ENCODE results near the gene SIRT2. TPM values are rescaled to one million over a fixed set of nuclear protein-coding genes. Genes with fewer than 3 reads are reported as not detected.

The SIRT2 gene
- total RNA-seq, 1 donor from 2014 or later = 99.8 TPM

DNA sequence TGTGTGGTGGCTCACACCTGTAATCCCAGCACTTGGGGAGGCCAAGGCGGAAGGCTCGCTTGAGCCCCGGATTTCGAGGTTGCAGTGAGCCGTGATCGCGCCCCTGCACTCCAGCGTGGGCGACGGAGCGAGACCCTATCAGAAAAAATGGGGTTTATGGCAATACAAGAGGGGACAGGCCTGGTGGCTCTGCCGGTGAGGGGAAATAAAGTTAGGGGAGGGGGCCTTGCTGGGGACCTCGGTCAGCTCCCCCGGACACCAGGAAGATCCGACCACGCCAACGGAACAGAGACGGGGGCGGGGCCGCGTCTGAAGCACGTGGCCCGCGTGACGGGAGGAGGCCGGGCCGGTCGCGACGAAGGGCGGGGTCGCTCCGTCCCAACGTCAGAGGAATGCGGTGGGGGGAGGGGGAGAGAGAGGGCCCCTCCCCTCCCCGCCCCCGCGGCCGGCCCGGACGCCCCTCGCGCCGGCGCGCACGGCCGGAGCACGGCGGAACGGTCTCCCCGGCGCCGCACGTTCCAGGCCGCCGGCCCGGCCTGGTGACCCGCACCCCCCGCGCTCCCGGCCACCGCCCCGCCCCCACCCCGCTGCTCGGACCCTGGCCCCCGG is 47.7 kb downstream of the SIRT2 start:
- peak; percentile 96 for DNase-seq (ENCODE audit: missing footprints)
- ATAC-seq = peak; percentile 55
- intact Hi-C loops (cut with DNase I) = loop anchor here (5.0 to 10.0 kb wide), 2 partner anchors 204 to 1433 kb away; partner anchors contain the start of genes ACTN4 and AKT2

- intact Hi-C loops (cut with DNase I) = loop anchor here (1.0 to 10.0 kb wide), 3 partner anchors 20 to 1434 kb away; partner anchors contain the start of genes ACTN4, AKT2 and ECH1
- ATAC-seq (no peak), DNase-seq (ENCODE audit: missing footprints) (no peak)
These were observed 48.3 kb downstream of the SIRT2 start for GRCh38 chr19:38850976-38851621.

DNA sequence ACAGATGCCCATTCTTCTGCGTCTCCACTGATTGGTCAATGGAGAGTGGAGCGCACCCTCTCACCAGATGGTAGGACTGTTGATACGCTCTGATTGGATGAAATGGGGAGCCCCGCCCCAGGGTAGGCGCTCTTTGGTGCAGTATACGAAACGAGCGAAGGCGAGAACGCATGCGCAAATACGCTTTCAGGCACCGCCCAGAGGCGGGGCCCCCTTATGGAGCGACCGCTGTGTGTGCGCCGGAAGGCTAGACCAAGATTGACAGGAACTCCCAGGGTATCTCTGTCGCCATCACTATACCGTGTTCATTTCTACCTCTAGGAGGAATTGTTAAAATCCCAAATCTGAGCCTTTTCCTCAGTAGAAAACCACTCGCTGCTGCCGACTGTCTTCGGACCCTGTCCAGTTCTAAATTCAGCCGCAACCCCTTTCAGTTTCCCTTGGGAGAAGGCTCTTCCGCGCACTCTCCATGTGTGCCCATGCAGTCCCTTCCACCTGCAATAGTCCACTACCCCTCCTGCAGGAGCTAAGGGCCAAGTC is 48.9 kb downstream of the SIRT2 start:
- DNase-seq (ENCODE audit: missing footprints) = peak; percentile 99
- intact Hi-C loops (cut with DNase I) = loop anchor here (1.0 to 10.0 kb wide), 3 partner anchors 19 to 1434 kb away; partner anchors contain the start of genes ACTN4, AKT2 and ECH1
- peak; percentile 90 for ATAC-seq

- peak; percentile 81 for ATAC-seq
- DNase-seq (ENCODE audit: missing footprints) = peak; percentile 99
- intact Hi-C loops (cut with DNase I) = loop anchor here (1.0 to 10.0 kb wide), 4 partner anchors 19 to 1435 kb away; partner anchors contain the start of genes ACTN4, AKT2, ECH1 and NFKBIB
These were observed 49.5 kb downstream of the SIRT2 start, which contains the start of gene HNRNPL for GRCh38 chr19:38849860-38850435. Gene HNRNPL, minus strand, starts transcription at chr19:38849986. Its CDS starts 20 bp downstream, at chr19:38849966.

- DNase-seq (ENCODE audit: missing footprints) (peak; percentile 98), ATAC-seq (peak; percentile 59)
- intact Hi-C loops (cut with DNase I) = loop anchor here (1.0 kb wide), 1 partner anchor 50 kb away; the partner anchor contains the start of genes NFKBIB and SIRT2
These were observed 50.1 kb downstream of the SIRT2 start for GRCh38 chr19:38849147-38849859.

DNA sequence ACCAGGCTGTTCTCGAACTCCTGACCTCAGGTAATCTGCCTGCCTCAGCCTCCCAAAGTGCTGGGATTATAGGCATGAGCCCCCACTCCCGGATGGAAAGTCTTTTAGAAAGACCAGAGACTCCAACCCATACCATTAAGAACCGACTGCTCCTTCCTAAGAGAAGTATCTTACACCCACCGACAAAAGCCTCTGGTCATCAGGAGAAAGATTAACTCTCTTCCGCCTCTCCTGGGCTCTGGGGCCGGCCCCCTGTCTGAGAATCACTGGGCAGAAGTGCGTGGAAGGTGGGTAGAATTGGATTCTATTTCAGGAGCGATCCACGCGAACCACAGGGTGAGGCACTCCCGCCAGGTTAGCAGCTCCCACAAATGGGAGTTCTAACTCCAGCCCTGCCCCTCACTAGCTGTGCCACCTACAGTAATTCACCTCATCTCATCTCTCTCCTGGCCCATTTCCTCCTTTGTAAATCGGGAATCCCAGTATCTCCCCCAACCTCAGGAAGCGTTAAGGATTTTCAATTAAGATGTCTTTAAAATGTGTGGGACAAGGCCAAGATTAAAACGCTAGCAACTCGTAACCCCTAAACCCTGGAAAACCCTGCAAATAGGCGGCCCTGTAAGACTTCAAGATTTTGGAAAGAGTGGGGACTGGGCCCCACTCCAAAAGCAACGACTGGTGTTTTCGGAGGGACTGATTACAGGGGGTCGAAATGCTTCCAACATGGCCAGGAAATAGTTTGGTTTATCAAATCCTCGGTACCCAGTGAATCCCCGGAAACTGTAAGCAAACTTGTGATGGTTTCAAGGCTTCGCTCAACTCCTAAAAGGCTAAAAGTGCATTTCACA is 50.9 kb downstream of the SIRT2 start:
- ATAC-seq (no peak), DNase-seq (ENCODE audit: missing footprints) (no peak)
- intact Hi-C loops (cut with DNase I) = loop anchor here (1.0 kb wide), 1 partner anchor 51 kb away; the partner anchor contains the start of genes NFKBIB and SIRT2

- intact Hi-C loops (cut with DNase I) = no loop called here
- no peak for DNase-seq (ENCODE audit: missing footprints)
- ATAC-seq = no peak
These were observed 53.3 kb downstream of the SIRT2 start for GRCh38 chr19:38846097-38846496.

DNA sequence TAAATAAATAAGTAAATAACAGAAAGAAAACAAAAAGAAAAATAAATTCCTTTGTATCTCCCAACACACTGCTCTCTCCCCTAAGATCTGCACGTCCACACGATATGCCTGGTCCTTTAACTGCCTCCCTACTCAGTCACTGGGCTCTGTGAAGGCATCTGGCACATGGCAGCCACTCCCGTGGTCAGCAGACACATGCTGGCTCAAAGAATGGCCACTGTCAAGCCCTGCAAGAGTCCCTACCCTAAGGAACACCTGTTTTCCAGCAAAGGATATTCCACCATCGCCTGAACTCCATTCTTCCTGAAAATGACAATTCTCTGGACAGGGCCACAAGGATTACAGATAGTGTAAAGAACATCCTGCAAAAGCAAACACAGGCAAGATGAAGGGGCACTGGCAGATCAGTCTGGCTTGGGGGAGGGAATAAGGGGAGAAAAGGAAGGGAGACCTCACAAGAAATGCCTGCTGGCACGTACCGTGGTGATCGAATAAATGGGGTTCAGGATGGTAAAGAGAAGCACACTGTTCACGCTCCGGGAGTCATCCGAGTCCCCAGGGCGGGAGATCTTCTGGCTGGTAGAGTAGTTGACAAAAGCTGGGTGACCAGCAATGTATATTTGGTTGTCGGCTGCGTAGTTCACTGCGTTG is 53.9 kb downstream of the SIRT2 start:
- DNase-seq (ENCODE audit: missing footprints) (no peak), ATAC-seq (no peak)
- intact Hi-C loops (cut with DNase I) = no loop called here

DNA sequence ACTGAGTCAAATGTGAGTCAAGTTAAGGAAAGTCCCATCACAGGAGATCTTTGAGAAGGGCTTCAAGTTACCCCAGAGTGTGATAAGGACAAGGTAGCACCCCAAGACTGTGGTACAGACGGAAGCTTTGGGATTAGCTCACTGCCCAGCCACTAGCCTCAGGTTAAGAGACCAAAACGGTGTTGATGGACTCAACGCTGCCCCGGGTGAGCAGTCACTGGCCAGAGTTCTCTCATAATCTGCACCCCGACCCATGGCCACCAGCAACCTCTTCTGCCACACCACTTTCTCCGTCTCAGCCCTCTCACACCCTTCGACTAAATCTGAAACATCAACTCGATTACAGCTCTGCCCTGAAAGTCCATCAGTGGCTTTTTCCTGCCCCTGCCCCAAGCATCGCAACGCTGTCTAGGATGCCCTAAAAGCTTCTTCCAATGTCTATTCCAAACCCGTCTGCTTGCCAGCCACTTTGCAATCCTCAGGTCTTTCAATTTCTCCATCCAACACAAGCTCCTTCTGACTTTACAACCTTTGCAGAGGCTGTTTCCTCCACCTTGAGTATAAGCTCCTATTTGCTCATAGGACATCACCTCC is 55.2 kb downstream of the SIRT2 start:
- intact Hi-C loops (cut with DNase I) = no loop called here
- DNase-seq (ENCODE audit: missing footprints) (no peak), ATAC-seq (no peak)

DNA sequence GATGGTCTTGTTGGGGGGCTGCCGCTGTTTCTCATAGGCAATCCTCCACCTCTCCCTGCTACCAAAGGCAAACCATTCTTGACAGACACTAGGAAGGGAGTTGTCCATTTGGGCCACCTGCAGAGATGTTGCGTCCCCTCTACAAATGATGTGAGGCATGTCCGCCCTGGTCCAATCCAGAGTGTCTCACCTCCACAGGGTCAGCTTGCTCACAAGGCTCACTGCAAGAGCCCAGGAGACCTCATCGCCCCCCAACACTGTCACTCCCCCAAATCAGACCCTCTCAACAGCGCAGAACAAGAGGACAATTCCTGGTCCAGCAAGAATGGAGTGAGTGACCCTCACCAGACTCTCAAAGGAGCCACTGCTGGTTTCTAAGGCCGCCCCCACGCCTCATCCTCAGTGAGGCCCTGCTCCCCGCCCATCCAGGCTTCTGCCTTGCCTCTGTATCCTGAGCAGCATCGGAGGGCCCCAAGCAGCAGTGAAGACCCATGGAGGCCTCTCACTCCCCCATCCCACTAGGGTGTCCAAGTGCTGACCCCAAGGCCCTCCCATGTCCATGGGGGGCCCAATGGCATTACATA is 56.2 kb downstream of the SIRT2 start:
- ATAC-seq = no peak
- DNase-seq (ENCODE audit: missing footprints) = no peak
- intact Hi-C loops (cut with DNase I) = no loop called here

DNA sequence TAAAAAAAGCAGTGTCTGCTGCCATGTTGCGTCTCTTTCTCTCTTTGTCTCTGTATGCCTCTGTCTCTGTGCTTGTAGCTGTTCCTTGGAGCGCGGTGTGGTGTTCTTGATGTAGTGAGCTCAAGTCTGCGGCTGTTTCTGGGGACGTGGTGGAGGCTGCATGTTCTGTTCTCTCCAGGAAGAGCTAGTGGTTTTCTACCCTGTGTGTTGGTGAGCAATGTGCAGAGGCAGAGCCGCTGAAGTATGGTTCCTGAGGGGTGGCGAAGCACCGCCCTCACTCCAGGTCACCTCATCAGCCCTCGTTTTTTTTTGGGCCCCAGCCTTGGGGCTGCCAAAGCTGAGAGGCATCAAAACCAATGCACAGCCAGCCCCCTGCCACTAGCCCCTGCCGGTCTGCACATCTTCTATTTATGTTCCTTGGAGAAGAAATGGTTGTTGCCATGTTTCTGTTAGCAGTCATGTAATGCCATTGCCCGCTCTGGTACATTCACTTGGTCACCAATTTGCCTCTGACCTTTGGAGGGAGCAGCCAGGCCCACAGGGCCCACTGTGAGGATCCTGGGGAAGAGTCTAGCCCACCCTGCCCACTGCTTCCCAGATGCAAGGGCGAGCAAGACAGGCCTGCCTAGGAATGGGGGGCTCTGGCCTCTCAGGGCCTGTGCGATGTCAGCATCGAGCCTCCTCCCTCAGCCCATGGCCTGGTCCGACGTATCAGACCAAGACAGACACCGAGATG is 56.8 kb downstream of the SIRT2 start:
- no peak for ATAC-seq
- intact Hi-C loops (cut with DNase I) = no loop called here
- DNase-seq (ENCODE audit: missing footprints) = no peak

DNA sequence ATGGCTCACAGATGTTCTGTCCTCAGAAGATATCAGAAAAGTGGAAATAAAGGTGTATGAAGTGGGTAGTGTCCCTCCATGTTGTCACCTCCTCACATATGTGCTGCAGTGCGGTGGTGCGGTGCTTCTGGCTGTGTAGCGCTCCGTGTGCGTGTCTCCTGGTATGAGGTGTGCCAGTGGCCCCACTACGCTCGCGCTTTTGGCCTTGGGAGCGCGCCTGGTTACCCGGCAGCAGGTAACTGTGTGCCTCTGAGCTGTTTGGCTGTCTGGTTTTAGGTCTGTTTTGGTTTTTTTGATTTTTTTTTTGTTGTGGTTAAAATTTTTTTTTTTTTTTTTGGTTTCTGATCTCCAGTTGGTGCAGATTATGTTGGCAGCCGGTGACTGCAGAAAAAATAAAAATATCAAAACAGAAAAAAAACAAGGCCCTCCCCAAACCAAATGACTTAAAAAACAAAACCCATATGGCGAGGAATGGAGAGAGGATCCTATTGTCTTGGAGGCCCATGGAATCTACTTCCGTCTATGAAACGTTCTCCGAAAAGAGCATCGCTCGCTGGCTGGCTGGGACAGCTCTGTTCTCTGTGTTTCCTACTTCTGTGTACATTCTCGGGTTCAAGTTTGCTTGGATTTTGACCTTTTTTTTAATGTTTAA is 57.5 kb downstream of the SIRT2 start:
- ATAC-seq = no peak
- intact Hi-C loops (cut with DNase I) = no loop called here
- DNase-seq (ENCODE audit: missing footprints) = no peak

DNA sequence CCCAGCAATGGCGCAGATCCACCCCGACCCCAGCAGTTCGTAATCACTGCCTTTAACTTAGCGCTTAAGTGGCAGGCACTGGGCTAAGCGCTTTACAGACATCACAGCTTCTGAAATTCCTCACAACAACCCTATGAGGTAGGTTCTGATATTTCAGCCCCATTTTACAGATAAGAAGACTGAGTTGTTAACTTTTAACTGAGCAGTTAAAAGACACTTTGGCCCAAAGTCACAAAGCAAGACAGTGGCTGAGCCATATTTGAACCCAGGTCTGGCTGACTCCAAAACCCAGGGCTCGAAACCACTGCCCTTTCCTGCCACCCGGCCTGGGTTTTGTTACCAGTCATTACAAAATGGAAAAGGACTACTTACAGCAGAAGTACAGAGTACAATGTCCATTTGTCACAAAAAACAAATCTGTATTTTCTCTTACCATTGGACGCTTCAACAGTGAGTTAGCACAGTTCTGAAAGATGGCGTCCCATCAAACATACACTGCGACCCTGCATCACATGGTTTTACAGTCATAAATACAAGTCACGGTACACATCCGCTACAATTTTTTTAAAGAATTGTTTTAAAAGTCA is 58.1 kb downstream of the SIRT2 start:
- intact Hi-C loops (cut with DNase I) = no loop called here
- ATAC-seq (no peak), DNase-seq (ENCODE audit: missing footprints) (no peak)

DNA sequence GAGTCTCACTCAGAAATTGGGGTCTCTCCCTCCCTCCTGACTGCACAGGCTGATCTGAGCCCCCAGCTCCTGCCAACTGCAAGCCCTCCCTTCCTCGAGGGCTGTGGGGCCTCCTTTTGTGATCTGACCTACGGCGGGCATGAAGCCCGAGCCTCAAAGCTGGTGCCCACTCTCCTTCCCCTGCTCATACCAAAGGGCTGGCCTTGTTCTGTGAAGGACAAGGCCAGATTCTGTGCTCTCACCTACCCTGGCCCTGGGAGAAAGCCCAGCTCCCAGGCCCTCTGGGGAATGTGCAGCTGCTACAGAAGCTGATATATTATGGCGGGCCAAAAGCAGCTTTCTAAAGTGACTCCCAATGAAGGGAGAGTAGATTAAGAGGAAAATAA is 58.8 kb downstream of the SIRT2 start:
- intact Hi-C loops (cut with DNase I) = no loop called here
- ATAC-seq = no peak
- no peak for DNase-seq (ENCODE audit: missing footprints)

GRCh38 chr19:38839816-38840582 is 59.4 kb downstream of the SIRT2 start:
- ATAC-seq (no peak), DNase-seq (ENCODE audit: missing footprints) (no peak)
- intact Hi-C loops (cut with DNase I) = no loop called here
